Stomach (tissue), 4 donors: ENCODE results near the gene C19orf85.

Experiments used
- EP300 ChIP-seq: sonication (generic); formaldehyde crosslinking; IDR thresholded peaks from one replicate; pipeline ENCODE4 v1.6.1; 2017; ENCODE audit warnings: antibody characterized with exemption
- TF ChIP-seq, protein P1 (sequence below), 7 experiments: fragments of 450-650 bp in 4 of 7; fragments of 200-600 bp in 3 of 7; sonication (generic) in 3 of 7; IDR thresholded peaks; one replicate each; pipeline ENCODE4 v1.5.1; 2016 to 2019; ENCODE audit warnings: antibody characterized with exemption in 7 of 7, control low read depth in 2 of 7, mild to moderate bottlenecking in 1 of 7

DNA sequence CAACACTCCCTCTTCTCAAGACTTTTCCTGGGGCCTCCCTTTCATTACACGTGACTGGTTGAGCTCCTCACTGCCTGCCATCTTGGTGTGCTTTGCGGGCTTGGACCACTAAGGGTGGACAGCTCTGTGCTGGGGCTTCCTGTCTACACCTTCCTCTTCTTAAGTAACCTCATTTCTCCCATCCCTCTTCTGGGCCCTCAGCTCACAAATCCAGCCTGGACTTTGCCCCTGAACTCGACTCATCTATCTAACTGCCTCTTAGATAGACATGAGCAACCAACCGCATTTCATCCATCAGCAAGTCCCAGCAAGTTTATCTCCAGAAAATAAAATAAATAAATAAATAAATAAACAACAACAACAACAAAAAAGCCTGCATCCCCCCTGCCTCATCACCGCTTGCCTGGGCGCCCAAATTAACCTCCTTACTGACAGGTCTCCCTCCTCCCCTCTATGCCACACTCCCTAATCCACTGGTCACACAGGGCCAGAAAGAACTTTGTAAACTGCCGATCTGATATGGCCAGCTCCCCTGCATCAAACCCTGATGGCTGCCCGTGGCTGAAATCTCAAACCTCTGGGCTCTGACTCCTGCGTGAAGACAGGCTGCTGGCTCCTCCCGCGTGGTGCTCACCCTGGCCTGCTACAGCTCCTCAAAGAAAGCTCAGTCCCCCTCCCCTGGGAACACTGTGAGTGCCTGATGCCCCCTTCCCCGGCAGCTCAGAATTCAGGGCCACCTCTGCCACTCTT is 10.9 kb downstream of the C19orf85 start:
- no peak for TF ChIP-seq EP300
- TF ChIP-seq, protein P1, sequence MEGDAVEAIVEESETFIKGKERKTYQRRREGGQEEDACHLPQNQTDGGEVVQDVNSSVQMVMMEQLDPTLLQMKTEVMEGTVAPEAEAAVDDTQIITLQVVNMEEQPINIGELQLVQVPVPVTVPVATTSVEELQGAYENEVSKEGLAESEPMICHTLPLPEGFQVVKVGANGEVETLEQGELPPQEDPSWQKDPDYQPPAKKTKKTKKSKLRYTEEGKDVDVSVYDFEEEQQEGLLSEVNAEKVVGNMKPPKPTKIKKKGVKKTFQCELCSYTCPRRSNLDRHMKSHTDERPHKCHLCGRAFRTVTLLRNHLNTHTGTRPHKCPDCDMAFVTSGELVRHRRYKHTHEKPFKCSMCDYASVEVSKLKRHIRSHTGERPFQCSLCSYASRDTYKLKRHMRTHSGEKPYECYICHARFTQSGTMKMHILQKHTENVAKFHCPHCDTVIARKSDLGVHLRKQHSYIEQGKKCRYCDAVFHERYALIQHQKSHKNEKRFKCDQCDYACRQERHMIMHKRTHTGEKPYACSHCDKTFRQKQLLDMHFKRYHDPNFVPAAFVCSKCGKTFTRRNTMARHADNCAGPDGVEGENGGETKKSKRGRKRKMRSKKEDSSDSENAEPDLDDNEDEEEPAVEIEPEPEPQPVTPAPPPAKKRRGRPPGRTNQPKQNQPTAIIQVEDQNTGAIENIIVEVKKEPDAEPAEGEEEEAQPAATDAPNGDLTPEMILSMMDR (IDR thresholded peaks at IDR 0.05): no peak
